CD4-positive, alpha-beta T cell treated with Interleukin-21 for 1 hour (primary cell): ENCODE measurements around the gene GNB1L.
"Not testable (repeated sequence)": the region's sequence is repeated elsewhere in the genome, so short reads cannot be mapped to it uniquely, and the experiment has no call there.

Experiments used
- DNase-seq: peaks from one replicate; pipeline ENCODE4 v3.0.0-alpha.2; 2020

The GNB1L gene

GRCh38 chr22:19807161-19807913 is 47.3 kb downstream of the GNB1L start:
- DNase-seq = no peak

DNA sequence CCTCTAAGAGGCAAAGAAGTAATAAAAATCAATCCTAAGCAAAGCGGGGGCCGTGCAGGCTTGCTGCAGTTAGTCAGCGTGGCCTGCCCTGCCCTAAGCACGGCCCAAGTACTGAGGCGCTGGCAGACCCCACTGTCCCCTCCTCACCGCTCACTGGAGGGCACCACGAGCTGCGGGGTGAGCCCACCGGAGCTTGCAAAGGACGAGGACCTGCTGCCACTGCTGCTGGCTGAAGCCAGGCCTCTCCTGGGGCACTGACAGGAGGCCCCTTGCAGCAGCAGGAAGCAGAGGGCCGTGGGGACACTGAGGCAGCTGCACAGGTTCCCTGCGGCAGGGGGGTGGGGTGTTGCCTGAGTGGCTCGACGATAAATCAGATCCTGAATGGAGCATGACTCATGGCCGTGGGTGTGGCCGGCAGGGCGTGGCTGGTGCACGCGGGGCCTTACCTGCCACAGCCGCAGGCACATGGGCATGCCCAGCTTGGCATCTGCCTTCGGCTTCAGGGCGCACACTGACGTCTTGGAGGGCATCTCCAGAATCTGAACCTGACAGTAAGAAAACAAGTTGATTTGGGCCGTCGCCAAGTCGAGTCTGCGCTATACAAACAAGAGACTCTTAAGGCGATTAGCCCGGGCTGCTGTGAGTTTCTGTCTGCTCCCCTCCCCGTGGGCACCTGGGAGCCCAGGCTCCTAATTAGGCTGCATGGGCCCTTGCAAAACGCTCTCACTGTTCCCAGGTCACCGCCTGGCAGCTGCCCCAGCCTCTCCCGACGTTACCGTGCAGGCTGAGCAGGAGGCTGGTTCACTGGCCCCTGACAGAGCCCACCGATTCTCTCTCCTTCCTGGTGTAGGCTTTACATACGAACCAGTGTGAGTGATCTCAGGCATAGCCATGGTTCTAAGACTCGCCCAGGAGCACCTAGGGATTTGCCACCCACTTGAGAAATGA is 48.2 kb downstream of the GNB1L start:
- DNase-seq = no peak

GRCh38 chr22:19805821-19806212 is 48.9 kb downstream of the GNB1L start:
- no peak for DNase-seq

- DNase-seq = no peak
Observed at GRCh38 chr22:19803736-19804267, 50.9 kb downstream of the GNB1L start.

DNA sequence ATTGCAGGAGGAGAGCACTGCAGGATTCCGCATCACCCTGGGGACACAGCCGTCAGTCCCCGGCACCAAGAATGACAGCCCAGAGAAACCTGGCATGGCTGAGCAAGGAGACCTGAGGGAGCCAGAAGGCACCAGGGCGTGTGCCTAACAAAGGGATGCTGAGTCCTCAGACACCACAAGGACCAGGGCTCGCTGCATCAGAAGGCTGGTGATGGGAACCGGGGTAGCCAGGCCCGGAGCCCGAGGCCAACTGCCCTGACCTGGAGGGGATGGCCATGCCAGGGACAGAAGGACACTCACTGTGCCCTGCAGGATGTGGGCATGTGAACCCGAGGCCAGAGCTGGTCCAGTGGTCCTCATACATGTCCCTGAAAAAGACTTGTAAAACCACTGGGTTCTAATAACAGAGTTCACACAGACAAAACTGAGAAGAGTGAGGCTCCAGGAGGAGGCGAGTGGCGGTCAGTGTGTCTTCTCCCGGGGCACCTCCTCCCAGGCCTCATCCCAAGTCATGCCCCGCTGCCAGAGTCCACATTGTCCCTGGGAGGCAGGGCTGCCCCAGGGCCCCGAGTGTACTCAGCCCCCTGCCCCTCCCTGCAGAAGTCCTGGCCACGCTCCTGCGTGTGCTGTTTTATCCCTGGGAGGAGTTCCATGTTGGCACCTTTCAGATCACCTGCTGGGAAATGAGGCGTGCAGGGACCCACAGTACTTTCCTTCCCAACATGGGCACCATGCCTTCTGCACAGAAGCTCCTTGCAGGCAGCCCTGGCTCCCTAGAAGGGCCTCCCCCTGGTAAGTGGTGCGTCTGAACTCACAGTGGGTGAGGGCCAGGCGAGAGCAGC is 51.6 kb downstream of the GNB1L start:
- no peak for DNase-seq

DNA sequence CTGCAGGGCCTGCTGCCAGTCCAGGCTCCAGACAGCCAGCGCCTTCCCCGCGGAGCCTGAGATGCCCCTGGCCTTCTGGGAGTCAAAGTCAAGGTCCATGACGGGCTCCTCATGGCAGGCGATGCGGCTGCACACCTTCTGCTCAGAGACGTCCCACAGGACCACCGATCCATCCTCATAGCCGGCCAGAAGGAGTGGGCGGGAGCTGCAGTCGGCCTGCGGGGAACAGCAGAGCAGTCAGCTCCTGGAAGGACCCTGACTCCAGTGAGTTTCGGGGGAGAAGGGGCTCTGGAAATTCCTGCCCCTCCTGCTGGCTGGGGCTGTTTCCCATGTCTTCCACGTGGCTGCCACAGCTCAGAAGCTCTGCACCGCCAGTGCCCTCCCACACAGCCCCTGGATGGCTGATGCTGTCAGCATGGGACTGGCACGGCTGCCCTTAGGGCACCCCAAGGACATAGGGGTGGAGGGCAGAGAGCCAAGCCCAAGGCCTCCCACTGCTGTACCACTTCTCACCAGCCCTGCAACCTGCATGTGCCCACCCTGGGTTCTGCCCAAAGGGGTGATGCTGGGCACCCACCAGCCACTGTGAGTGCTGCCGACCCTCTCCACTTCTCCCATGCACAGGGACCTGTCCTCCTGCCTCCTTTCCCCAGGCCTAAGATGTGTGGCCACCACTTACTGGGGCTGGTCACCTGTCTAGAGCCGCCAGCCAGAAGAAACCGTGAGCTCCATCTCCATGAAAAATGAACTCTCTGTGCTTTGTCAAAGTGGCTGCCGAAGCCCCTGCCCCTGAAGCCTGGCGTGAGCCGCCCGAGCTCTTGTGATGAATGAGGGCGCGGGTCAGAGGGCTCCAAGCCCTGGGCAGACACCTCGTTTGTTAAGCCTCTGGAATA is 52.4 kb downstream of the GNB1L start:
- DNase-seq = no peak

DNA sequence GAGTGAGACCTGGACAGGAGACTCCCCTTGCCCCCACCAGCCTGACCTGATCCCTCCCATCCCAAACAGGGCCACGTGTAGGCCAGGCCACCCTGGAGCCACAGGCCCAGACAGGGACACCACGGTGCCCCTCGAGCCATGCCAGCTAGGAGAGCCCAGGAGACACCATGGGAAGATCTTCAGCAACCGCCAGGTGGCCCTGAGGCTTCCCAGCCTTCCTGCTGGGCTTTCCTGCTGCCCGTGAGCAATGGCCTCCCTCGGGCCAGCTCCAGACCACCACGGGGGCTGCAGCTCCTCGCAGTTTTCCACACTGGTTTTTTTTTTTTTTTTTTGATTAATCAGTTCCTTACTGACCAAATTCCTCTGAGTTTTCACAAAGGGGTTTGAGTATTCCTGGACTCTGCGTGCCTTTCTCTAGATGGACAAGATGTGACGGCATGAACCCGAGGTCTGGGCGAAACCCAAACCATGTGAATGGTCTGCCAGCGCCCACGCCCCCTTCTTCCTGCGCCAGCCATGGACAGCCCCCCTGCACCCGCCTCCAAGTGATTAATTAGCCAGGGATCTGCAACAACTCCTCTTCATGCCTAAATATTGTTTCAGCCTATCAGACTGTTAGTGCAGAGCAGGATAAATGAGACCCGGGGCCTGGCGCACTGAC is 53.2 kb downstream of the GNB1L start:
- DNase-seq = no peak

DNA sequence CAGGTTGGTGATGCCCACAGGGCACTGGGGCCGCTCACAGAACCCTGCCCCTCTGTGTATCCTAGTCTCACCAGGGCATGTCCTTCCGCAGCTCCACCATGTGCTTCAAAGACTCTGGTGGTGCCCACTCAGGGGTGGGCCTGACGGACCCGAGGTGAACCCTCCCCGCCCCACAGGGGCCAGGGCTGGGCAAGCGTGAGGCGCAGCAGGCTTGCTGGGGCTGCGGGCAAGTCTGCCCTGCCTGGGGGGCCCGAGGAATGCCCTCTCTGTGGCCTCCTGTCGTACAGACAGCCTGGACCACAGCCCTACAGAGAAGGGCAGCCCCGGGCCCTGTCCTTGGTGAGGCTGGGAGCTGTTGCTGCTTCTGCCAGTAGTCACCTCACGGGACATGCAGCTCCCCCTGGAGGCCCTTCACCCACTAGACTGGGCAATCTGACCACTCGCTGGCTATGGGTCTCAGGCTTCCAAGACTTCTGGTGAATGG is 53.9 kb downstream of the GNB1L start:
- no peak for DNase-seq

DNA sequence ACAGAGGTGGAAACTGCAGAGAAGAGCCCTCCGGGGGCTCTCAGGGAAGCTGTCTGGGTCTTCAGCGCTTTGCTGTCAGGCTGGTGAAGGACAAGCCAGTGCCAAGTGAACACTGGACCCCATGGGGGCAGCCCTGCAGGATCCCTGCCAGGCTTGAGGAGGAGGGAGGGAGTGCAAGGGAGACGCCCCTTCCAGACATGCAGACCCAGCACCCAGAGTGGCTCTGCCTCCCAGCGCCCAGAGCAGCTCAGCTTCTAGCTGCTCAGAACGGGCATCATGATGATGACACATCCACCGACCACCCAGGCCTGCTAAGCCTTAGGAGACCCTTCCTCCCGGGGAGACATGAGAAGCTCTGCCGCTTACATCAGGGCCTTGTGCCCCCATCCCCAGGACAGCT is 54.4 kb downstream of the GNB1L start:
- no peak for DNase-seq

- no peak for DNase-seq
Observed at GRCh38 chr22:19799322-19800190, 55.1 kb downstream of the GNB1L start.

GRCh38 chr22:19798891-19799293 is 55.8 kb downstream of the GNB1L start:
- no peak for DNase-seq

DNA sequence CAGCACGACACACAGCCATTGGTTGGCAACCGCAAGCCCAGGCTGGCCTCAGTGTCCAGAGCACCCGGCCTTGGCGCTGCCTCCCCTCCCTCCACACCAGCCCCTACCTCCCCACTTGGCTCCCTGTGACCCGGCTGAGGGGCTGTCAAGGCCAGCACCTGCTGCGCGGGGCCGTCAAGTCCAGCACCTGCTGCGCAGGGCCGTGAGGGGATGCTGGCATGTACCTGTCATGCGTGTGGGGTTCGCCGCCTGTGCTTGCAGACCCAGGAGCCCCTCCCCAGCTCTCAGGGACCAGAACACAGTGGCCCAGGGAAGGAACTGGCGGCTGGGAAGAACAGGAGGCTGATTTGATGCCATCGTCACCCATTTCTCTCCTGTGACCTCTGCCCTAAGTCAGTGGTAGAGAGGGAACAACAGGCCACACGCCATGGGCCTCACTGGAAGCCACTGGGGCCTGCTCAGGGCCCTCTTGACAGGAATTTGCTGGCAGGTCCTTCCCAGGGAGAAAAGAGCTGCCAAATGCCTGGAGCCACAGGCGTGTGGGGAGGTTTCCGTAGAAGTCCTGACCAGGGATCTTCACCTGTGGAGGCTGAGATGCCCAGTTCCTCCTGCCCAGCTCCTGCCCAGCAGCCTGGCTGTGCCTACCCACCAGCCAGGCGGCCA is 56.5 kb downstream of the GNB1L start:
- DNase-seq = no peak

GRCh38 chr22:19797086-19798002 is 57.3 kb downstream of the GNB1L start:
- DNase-seq = no peak

- no peak for DNase-seq
Observed at GRCh38 chr22:19796160-19796559, 58.5 kb downstream of the GNB1L start.

DNA sequence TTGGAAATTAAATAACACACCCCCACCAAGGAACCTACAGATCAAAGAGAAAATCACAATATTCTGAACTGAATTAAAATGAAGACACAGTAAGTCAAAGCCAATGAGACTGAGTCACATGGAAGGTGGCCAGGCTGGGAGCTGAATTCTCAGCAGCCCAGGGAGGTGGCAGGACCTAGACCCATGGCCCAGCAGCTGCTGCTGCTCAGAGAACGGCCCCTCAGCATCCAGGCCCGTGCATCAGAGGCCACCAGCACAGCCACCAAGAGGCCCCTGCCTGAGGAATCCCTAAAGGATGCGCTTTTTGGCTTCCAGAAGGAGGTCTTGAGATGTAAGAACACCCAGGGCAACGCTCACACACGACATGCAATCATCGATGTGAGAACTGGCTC is 59.1 kb downstream of the GNB1L start:
- DNase-seq = no peak

DNA sequence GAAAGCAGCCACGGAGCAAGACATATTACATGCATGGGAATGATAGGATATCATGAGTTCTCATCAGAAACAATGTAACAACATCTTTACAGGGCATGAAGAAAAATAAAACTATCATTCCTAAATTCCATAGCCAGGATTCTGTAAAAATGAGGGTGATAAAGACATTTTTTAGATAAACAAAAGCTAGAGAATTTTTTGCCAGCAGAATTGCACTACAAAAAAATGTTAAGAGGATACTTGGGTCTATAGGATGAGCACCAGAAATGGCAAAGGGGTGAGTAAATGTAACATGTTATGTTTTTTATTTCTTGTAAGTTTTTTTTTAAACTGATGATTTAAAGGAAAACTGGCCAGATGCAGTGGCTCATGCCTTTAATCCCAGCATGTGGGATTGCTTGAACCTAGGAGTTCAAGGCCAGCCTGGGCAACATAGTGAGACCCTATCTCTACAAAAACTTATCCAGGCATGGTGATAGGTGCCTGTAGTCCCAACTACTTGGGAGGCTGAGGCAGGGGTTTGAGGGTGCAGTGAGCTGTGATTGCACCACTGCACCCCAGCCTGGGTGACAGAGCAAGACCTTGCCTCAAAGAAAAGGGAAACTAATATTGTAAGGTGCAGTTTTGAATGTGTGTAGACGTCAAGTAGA is 60.9 kb downstream of the GNB1L start:
- DNase-seq = no peak

DNA sequence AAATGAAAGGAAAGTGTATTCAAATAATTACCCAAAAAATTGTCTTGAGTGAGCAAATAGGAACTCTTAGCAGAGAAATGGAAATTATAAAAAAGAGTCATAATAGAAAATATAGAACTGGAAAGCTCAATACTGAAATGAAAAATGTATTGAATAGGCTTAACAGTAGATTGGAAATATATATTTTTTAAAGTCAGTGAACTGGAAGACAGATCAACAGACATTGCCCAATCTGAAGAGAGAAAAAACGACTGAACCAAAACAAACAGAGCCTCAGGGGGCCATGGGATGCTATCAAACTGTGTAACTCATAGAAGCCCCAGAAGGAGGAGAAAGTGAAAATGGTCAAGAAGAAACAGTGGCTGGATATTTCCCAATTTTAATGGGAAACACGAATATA is 61.5 kb downstream of the GNB1L start:
- no peak for DNase-seq

DNA sequence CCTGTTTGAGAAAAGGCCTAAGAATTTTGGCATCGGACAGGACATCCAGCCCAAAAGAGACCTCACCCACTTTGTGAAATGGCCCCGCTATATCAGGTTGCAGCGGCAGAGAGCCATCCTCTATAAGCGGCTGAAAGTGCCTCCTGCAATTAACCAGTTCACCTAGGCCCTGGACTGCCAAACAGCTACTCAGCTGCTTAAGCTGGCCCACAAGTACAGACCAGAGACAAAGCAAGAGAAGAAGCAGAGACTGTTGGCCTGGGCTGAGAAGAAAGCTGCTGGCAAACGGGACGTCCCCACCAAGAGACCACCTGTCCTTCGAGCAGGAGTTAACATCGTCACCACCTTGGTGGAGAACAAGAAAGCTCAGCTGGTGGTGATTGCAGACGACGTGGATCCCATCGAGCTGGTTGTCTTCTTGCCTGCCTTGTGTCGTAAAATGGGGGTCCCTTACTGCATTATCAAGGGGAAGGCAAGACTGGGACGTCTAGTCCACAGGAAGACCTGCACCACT is 62.2 kb downstream of the GNB1L start:
- DNase-seq = not testable (repeated sequence)
